DMS79 (cell line): ENCODE data around the gene NKPD1.

Experiments used
- DNase-seq: peaks from one replicate; lab custom pipeline; 2025; lab: John Stamatoyannopoulos, UW

NKPD1 gene

GRCh38 chr19:45173816-45174215 lies 13.0 kb upstream of the NKPD1 start:
- no peak for DNase-seq

GRCh38 chr19:45172611-45173208 lies 11.9 kb upstream of the NKPD1 start:
- DNase-seq = no peak

DNA sequence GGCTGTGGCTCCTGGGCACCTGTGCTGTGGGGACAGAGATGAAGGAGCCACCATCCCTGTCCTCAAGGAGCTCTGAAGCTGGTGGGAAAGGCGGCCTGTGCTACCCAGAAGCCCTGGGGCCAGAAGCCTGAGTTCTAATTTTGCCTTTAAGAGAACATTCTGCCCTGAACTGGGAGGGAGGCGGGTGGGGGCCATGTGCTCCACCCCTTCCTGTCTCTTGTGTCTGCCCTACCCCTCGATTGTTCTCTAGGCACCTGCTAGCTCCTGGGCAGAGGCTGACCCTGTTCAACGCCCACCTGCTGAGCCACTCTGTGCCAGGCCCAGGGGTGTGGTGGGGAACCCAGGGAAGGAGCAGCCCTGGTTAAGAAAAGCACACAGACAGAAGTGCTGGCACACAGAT lies 11.4 kb upstream of the NKPD1 start:
- no peak for DNase-seq

GRCh38 chr19:45171211-45171623 lies 10.4 kb upstream of the NKPD1 start:
- no peak for DNase-seq

GRCh38 chr19:45170146-45171106 lies 9.6 kb upstream of the NKPD1 start:
- no peak for DNase-seq

- DNase-seq = no peak
These were observed 8.8 kb upstream of the NKPD1 start for GRCh38 chr19:45169602-45170001.

DNA sequence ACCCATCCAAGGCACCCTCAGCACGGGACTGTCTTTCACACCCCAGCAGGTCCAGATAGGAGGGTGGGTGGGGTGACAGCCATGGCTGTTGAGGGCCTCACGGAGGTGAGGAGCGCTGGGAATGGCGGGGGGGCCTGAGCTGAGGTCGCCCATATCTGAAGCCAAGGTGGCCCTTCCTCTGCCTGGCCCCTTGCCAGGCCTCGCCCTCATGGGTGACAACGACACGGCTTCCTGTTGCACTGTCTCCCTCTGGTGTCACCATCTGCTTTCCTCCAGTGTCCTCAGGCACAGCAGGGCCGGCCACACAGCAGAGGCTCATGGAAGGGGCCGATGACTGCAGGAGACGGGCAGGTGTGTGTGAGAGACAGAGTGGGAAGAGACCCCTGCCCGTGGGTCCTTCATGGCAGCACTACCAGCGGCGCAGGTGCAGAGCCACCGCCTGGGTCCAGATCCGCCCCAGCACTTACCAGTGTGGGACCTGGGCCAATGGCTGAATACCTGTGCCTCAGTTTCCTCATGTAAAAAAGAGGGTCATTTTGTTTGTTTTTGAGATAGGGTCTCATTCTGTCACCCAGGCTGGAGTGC lies 8.1 kb upstream of the NKPD1 start:
- DNase-seq = no peak

DNA sequence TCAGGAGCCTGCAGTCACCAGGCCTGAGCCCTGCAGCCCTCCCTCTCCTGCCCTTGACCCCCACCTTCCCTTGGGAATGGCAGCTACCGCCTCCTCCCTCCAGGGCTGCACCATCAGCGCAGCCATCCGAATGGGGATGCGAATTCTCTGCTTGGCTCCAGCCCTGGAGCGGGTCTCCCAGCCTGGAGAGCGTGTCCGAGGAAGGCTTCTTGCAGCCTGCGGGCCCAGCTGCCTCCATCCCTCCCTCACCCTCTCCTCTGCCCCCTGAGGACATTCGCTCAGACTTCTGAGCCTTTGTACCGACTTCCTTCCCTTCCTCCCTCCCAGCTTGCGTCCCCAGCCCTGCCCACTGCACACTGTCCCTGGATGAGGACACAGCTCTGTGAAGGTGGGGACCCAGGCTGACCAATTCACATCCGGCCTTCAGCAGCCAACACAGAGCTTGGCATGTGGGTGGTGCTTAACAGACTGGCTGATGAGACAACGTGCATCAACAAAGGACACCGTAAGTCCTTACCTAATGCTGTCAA lies 6.0 kb upstream of the NKPD1 start:
- DNase-seq = no peak

DNA sequence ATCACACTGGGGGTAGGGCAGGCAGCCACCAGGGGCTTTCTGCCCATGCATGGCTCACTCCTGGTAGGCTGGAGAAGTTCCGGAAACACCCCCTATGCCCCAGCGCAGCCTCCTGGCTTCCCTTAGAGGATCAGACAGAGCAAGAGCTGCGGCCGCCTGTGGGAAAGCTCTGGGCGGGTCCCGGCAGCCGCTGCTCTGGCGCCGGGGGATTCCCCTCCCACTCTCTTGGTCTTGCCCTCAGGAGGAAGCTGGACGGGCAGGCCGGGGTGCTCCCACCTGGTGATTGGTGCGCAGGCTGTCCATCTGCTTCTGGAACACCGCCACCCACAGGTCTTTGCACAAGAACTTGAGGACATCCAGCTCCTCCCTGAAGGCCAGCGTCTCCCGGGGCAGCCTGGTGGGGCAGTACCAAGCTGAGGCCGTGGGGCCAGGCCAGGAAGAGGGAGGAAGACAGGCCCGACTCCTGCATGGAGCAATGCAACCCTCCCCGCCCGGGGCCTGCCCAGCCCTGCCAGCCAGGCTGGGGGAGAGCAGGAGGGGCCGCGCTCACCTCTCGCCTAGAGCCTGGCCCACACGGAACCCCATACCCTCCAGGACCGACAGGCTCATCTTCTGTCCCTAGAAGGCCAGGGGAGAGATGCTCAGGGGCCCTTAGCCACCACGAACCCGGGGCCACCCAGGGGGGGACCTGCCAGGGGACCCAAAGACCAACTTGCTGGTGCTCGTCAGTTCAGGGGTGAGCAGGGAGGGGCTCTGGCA lies 4.0 kb upstream of the NKPD1 start:
- DNase-seq = no peak

- no peak for DNase-seq
These were observed 3.1 kb upstream of the NKPD1 start for GRCh38 chr19:45163751-45164460.

DNA sequence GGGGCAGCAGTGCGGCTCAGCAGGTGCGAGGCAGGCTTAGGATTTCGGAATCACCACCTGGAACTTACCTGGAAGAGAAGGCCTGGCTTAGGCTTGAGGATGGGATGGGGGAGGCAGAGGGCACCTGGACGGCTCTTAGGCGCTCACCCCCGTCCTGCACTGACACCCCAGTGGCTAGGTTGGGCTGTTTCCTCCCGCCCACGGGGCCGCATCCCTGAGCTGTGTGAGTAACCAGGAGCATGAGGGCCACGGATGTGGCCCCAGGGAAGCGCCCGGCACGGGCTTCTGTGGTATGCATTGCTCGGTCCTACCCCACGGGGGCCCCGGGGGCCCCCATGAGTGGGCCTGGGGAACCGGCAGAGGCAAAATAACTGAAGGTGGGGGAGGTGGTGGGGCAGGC lies 2.4 kb upstream of the NKPD1 start:
- no peak for DNase-seq

GRCh38 chr19:45162608-45163143 lies 1.9 kb upstream of the NKPD1 start:
- DNase-seq = no peak

GRCh38 chr19:45161738-45162607 lies 1.2 kb upstream of the NKPD1 start:
- DNase-seq = no peak

DNA sequence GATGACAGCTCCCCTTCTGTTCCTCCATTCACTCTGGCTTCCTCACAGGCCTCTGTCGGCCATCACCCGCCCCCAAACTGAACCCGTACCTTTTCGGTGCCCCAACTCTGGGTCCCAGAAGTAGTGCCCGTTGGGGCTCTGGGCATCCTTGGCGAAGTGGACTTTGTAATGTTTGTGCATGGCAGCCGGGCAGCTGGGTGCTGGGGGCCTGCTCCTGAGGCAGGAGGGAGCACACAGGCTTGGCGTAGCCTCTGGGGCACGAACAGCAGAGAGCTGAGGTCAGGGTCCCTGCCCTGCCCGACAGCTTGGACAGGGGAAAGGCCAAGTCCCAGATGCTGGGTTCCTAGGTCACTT lies 834 bp downstream of the NKPD1 start:
- DNase-seq = no peak

DNA sequence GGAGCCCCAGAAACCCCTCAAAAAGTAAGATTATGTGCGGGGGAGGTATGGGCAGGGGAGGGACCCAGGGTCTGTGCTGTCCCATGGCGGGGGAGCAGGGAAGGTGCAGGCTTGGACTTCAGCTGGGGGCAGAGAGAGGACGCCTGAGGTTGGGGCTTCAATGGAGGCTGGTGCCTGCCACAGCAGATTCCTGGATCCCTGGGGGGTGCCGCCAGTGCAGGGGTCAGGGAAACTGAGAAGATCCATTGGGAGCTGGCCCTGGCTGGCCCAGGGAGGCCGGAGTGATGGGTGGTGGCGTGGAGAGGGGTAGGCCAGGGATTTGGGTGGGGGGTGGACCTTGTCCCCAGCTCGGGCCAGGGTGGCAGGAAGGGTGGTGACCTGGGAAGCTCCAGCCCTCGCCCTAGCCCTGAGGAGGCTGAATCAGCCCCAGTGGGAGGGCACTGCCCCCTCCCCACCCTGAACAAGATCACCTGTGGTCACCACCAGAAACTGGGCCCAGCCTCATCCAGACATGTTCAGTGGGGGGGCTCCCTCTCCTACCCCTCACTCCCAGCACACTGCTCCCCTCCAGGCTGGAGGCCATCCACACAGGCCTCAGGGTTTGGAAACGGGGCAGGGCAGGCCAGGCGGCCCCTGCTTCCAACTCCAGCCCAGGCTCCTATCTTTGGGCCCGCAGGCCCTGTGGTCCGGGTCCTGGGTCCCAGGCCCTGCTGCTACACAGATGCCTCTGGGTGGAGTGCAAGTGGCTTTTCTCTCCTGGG lies 1.4 kb downstream of the NKPD1 start:
- no peak for DNase-seq

DNA sequence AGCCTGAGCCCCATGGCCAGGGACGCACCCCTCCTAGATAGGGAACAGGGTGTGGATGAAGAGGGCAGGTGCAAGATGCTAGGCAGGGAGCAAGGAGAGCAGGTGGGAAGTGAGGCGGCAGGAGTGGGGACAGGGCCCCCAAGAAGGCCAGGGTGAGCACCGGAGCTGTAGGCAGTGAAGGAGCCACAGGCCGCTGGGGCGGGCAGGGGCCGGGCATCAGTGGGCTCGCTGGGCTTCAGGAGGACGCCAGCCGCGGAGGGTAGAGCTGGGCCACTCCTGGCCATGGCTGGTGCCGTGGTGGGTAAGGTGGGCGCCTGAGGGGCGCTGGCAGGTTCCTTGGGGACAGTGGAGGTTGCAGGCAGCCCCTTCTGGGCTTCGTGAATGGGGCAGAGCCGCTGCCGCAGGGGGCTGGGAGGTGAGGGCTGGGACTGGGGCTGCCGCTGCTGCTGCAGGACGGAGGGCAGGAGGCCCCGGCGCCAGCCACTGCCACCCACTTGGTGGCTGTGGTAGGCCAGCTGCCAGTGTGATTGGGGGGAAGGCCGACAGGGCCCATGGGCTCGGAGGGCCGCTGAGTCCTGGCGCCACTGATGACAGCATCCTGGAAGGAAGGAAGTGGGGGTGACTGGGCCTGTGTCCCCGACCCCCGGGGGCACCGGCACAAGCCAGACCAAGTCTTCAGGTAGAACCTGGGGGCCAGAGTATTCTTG lies 2.1 kb downstream of the NKPD1 start:
- DNase-seq = no peak

DNA sequence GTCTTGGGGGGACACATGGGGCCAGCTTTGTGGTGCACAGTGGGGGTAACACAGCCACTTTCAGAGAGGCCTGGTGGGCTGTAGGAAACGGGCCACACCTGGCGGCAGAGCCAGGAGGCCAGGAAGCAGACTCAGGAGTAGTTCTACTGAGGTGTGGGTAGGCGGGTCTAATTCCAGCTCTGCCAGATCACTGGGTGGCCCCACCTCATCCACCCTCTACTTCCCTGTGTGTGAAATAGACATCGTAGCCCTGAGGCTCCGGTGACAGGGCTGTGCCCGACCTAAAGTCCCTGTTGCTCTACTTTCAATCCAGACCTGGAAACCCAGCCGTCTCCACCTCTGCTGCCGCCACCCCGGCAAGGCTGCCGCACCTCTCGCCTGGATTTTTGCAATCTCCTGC lies 4.0 kb downstream of the NKPD1 start:
- DNase-seq = no peak

DNA sequence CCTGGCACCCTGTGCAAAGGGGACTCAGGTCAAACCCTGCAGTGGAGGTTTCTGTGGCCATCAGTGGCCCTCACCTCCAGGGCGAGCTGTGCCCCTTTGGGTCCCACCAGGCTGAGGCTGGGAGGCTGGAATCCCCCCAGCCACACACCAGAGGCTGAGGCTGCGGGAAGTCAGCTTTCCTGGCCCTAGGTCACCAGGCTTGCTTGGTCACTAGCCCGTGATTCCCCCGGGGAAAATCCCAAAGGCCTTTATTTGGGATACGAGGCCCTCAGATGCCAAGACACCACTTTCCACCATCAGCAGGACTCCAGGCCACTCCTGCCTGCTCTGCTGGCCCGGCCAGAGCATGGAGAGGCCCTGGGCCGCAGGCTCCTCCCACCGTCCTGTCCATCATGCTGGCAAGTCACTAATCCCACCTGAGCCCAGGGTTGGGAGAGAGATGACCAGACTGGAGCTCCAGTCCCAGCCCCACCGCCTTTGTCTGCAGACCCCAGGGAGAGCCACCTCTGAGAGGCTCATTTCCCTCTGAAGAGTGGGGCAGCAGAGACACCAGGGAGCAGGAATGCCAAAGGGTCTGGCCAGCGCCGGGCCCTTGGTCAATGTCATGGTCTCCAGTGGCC lies 4.7 kb downstream of the NKPD1 start:
- no peak for DNase-seq
